Ishikawa (cell line): ENCODE data around the gene CRYGA.

Source experiments
- CEBPB ChIP-seq: IDR thresholded peaks from 2 replicates; pipeline ENCODE4 v1.6.1; 2012
- CREB1 ChIP-seq: IDR thresholded peaks from 2 replicates; pipeline ENCODE4 v1.6.1; 2012; ENCODE audit warnings: low read depth
- EGR1 ChIP-seq: IDR thresholded peaks from 2 replicates; pipeline ENCODE4 v1.6.1; 2012
- EP300 ChIP-seq: IDR thresholded peaks from 2 replicates; pipeline ENCODE4 v1.6.1; 2012; ENCODE audit warnings: borderline replicate concordance
- FOXM1 ChIP-seq: IDR thresholded peaks from 2 replicates; pipeline ENCODE4 v1.6.1; 2012; ENCODE audit warnings: low read depth, borderline replicate concordance
- NFIC ChIP-seq: IDR thresholded peaks from 2 replicates; pipeline ENCODE4 v1.6.1; 2012
- RAD21 ChIP-seq: IDR thresholded peaks from 2 replicates; pipeline ENCODE4 v1.6.1; 2012; ENCODE audit warnings: low read depth
- TAF1 ChIP-seq: IDR thresholded peaks from 2 replicates; pipeline ENCODE4 v1.6.1; 2012; ENCODE audit warnings: low read depth, mild to moderate bottlenecking
- TCF12 ChIP-seq: IDR thresholded peaks from 2 replicates; pipeline ENCODE4 v1.6.1; 2012; ENCODE audit warnings: low read depth
- TEAD4 ChIP-seq: IDR thresholded peaks from 2 replicates; pipeline ENCODE4 v1.6.1; 2012
- YY1 ChIP-seq: IDR thresholded peaks from 2 replicates; pipeline ENCODE4 v1.6.1; 2012; ENCODE audit warnings: low read depth
- ZBTB7A ChIP-seq: IDR thresholded peaks from 2 replicates; pipeline ENCODE4 v1.6.1; 2012; ENCODE audit warnings: low read depth
- TF ChIP-seq, protein P1 (sequence below): IDR thresholded peaks from 2 replicates; pipeline ENCODE4 v1.6.1; 2012
- TF ChIP-seq, protein P2 (sequence below): IDR thresholded peaks from 2 replicates; pipeline ENCODE4 v1.6.1; 2012; ENCODE audit warnings: low read depth, mild to moderate bottlenecking
- TF ChIP-seq, protein P3 (sequence below): IDR thresholded peaks from 2 replicates; pipeline ENCODE4 v1.6.1; 2012

Gene CRYGA

DNA sequence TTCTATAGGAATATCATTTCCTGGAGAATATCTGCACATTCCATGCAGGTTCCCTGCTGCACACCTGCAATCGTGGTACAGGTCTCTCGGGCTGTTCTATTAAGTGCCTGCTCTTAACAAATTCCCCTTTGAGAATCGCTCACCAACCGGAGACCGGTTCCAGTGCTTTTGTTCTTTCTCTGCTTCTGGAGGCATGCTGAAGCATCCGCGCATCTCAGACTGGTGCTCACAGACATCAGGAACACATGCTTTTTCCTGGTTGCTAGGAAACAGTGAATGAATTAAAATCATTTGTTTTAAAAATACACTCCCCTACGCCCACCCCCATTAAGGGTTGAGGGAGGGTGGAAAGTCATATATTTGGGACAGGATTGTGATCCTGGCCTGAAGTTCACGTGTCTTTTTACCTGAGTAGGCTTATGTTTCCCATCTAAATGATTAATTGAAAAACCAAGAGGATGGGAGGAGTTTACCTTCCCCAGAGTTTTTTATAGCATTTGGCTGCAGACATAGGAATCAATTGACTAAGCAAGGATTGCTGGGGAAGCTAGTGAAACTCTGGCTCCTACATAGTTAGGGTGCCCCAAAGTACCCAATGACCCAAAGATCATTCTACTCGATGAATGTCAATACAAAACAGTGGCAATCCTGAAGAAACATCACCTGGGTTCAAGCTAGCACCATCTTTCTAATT lies 26.6 kb upstream of the CRYGA start, which contains the start of gene C2orf80:
C2orf80 (minus strand) TSS at position 221 of the 694 bp plus-strand sequence. CDS start 3,044 bp downstream, outside the sequence.
- TF ChIP-seq TAF1 (no peak), EGR1 (no peak), ZBTB7A (no peak), RAD21 (no peak), FOXM1 (no peak), TEAD4 (no peak), CREB1 (no peak), CEBPB (no peak), TCF12 (no peak), EP300 (no peak)
- TF ChIP-seq, protein P1, sequence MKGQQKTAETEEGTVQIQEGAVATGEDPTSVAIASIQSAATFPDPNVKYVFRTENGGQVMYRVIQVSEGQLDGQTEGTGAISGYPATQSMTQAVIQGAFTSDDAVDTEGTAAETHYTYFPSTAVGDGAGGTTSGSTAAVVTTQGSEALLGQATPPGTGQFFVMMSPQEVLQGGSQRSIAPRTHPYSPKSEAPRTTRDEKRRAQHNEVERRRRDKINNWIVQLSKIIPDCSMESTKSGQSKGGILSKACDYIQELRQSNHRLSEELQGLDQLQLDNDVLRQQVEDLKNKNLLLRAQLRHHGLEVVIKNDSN, result no peak
- TF ChIP-seq, protein P2, sequence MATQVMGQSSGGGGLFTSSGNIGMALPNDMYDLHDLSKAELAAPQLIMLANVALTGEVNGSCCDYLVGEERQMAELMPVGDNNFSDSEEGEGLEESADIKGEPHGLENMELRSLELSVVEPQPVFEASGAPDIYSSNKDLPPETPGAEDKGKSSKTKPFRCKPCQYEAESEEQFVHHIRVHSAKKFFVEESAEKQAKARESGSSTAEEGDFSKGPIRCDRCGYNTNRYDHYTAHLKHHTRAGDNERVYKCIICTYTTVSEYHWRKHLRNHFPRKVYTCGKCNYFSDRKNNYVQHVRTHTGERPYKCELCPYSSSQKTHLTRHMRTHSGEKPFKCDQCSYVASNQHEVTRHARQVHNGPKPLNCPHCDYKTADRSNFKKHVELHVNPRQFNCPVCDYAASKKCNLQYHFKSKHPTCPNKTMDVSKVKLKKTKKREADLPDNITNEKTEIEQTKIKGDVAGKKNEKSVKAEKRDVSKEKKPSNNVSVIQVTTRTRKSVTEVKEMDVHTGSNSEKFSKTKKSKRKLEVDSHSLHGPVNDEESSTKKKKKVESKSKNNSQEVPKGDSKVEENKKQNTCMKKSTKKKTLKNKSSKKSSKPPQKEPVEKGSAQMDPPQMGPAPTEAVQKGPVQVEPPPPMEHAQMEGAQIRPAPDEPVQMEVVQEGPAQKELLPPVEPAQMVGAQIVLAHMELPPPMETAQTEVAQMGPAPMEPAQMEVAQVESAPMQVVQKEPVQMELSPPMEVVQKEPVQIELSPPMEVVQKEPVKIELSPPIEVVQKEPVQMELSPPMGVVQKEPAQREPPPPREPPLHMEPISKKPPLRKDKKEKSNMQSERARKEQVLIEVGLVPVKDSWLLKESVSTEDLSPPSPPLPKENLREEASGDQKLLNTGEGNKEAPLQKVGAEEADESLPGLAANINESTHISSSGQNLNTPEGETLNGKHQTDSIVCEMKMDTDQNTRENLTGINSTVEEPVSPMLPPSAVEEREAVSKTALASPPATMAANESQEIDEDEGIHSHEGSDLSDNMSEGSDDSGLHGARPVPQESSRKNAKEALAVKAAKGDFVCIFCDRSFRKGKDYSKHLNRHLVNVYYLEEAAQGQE, result no peak
- TF ChIP-seq, protein P3, sequence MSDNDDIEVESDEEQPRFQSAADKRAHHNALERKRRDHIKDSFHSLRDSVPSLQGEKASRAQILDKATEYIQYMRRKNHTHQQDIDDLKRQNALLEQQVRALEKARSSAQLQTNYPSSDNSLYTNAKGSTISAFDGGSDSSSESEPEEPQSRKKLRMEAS, result no peak

DNA sequence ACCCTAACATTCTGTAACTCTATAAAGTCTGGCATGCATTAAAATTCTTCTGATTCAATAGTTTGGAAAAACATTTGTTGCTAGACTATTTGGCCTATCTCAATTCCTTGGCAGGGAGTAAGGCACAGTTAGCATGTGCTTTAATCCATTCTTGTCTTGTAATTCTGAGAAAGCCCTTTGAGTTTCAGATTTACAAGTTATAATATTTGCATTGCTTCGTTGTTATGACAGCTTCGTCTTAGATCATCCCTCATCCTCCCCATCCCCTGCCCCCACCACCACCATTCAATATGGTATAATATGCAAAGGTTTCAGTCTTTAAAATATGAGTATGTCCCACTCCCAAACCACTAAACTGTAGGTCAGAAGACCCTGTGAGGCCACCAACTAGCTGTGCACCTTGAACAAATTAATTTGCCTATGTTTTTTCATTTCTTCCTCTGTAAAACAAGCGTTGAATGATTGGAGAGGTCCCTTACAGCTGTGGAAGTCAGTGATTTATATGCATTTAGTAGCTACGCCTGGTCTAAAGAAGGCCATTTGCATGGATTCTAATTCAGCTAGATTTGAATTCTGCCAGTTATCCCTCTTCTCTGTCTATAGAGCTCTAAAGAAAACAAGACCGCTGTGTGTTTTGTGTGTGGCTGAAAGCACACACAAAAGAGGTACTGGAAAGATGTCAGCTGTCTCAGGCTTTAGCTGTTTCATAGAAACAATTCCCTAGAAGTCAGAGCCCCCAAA lies 25.9 kb upstream of the CRYGA start:
- TF ChIP-seq, protein P2, result no peak
- no peak for TF ChIP-seq TCF12
- TF ChIP-seq, protein P1, result no peak
- TF ChIP-seq YY1, result no peak
- TF ChIP-seq RAD21, result no peak
- TF ChIP-seq ZBTB7A, result no peak

DNA sequence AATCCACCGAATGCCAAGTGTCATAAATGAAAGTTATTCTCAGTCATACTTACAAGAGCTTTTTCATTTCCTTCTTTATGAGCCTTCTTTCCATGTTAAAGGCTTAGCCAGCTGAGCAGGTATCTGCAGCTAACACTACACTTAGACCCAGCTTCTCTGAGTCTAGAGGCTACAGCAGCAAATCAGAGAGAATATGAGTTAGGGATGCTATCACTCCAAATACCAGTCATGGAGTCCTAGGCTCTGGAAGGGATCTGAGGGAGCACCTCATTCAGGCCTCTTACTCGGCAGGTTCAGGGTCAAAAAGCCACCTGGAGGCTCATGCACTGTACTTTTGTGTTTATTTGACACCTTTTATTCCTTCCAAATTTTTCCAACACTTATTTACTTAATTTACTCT lies 23.5 kb upstream of the CRYGA start:
- TF ChIP-seq, protein P2, result no peak
- TF ChIP-seq, protein P3, result no peak
- no peak for TF ChIP-seq CREB1
- no peak for TF ChIP-seq EGR1
- TF ChIP-seq TCF12, result no peak
- TF ChIP-seq TEAD4, result no peak
- no peak for TF ChIP-seq FOXM1
- TF ChIP-seq YY1, result no peak
- TF ChIP-seq EP300, result no peak

DNA sequence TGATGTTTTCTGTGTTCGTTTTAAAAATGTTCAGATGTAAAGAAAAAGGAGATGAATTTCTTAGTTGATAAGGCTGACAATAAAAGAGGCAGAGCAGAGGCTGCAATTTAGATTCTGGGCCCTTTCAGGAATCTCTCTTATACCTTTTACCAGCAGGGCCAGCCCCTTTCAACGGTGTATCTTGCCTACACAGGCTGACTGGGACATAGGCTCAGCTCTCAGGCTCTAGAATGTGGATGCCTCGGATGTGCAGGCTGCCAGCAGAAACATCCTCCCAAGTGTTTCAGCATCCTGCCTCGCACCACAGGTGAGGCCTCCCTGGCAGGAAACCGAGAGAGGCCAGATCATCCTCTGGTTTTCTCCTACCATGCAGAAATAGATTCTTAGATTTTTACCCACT lies 23.1 kb upstream of the CRYGA start:
- no peak for TF ChIP-seq CEBPB
- TF ChIP-seq TCF12, result no peak
- TF ChIP-seq, protein P2, result no peak
- no peak for TF ChIP-seq FOXM1
- TF ChIP-seq TAF1, result no peak
- TF ChIP-seq RAD21, result no peak
- no peak for TF ChIP-seq CREB1
- TF ChIP-seq YY1, result no peak
- TF ChIP-seq ZBTB7A, result no peak
- TF ChIP-seq, protein P3, result no peak
- TF ChIP-seq EP300, result no peak
- no peak for TF ChIP-seq NFIC
- TF ChIP-seq, protein P1, result no peak
